H1 (cell line): ENCODE data around the gene AFF1.

ENCODE experiments used
- CEBPB ChIP-seq: IDR thresholded peaks from 2 replicates; pipeline ENCODE4 v1.6.1; 2012; ENCODE audit warnings: low read depth, low read length
- CHD2 ChIP-seq: IDR thresholded peaks from 2 replicates; pipeline ENCODE4 v1.6.1; 2012; ENCODE audit warnings: low read length, improper control_type of control experiment
- CTCF ChIP-seq, 3 experiments: IDR thresholded peaks; 1 replicate in 2 of 3; 2 replicates in 1 of 3; pipeline versions ENCODE4 v1.5.1 to v1.6.1; 2011; ENCODE audit warnings: low read length in 3 of 3, mild to moderate bottlenecking in 3 of 3, inconsistent platforms in 2 of 3, low read depth in 1 of 3, moderate library complexity in 1 of 3; ENCODE audit not compliant: insufficient read depth in 1 of 3; ENCODE audit errors: control extremely low read depth in 1 of 3
- HDAC2 ChIP-seq, 2 experiments: fragments of 300-600 bp in 1 of 2; sonication (generic) in 1 of 2; IDR thresholded peaks; 2 replicates each; pipeline ENCODE4 v1.6.1; 2011 to 2012; ENCODE audit warnings: low read depth in 2 of 2, low read length in 2 of 2, mild to moderate bottlenecking in 2 of 2, moderate library complexity in 2 of 2, borderline replicate concordance in 1 of 2, inconsistent platforms in 1 of 2
- MAFK ChIP-seq: IDR thresholded peaks from 2 replicates; pipeline ENCODE4 v1.6.1; 2012; ENCODE audit warnings: low read depth, mild to moderate bottlenecking, improper control_type of control experiment, low read length
- TBP ChIP-seq: IDR thresholded peaks from 2 replicates; pipeline ENCODE4 v1.6.1; 2011; ENCODE audit warnings: low read depth, low read length, improper control_type of control experiment

- no peak for TF ChIP-seq CTCF (IDR thresholded peaks at IDR 0.05; ENCODE audit: control extremely low read depth in 1 of 3, insufficient read depth in 1 of 3, low read depth in 1 of 3, low read length in 3 of 3)
- TF ChIP-seq CHD2: no peak
- TF ChIP-seq HDAC2 (IDR thresholded peaks at IDR 0.05; ENCODE audit: borderline replicate concordance in 1 of 2, low read depth in 2 of 2, low read length in 2 of 2): no peak
- no peak for TF ChIP-seq TBP
- TF ChIP-seq CEBPB: no peak
- TF ChIP-seq MAFK: no peak
Observed at GRCh38 chr4:86981789-86982188, 47.0 kb downstream of the AFF1 start.
